ENCODE results near the gene TNS4. TPM values are rescaled to one million over a fixed set of nuclear protein-coding genes. Genes with fewer than 3 reads are reported as not detected.
"Not testable (repeated sequence)": the region's sequence is repeated elsewhere in the genome, so short reads cannot be mapped to it uniquely, and the experiment has no call there.

Gene TNS4
- 10 to 100 TPM; 25.4 to 74.8 TPM for polyA plus RNA-seq

DNA sequence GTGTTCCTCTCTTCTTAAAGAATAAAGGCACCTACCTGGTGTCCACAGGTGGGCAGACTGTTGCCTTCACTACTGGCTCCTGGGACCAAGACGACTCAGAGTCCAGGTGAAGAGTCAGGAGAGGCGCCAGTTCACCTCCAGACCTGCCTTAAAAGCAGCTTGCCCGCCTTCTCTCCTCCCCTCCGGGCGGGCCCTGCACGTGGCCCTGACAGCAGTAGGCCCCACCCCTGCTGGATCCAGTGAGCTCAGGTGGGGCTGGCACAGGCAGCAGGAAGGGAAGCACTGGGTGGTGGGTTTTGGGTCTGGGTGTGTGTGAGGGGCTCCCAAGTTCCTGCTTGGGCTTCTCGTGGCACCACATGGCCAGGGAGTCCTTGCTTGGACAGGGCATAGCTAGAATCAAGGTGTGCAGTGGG, at the start of gene TNS4:
Gene TNS4, minus strand, starts transcription at position 125 of the 413 bp plus-strand sequence. CDS start 5,198 bp downstream, outside the sequence.
- H3K27ac ChIP-seq (ENCODE audit: low read depth in 2 of 2, low read length in 1 of 2), result peak within 1 kb of the TSS; percentile 77 to 85
- WGBS, 2 donors, result 52 to 67% methylated on average over 7 of the region's 7 CpGs
- no peaks in the 10 kb centered on the region for H3K27me3 ChIP-seq (ENCODE audit: control insufficient read depth in 1 of 2, insufficient read depth in 2 of 2, low read length in 2 of 2)
- no peaks in the 10 kb centered on the region for H3K36me3 ChIP-seq (ENCODE audit: control insufficient read depth in 2 of 2, insufficient read depth in 2 of 2, low read length in 1 of 2)
- H3K4me3 ChIP-seq (ENCODE audit: low read depth in 1 of 2, low read length in 2 of 2), result peak within 1 kb of the TSS; percentile 53 to 68
- H3K4me1 ChIP-seq (ENCODE audit: control insufficient read depth in 2 of 2, insufficient read depth in 2 of 2, low read length in 1 of 2), result peaks cover 4 to 7% of the 10 kb centered on the region in 2 donors
- H3K9me3 ChIP-seq (ENCODE audit: control insufficient read depth in 2 of 2, insufficient read depth in 1 of 2, low read depth in 1 of 2, low read length in 1 of 2), result no peaks in the 10 kb centered on the region

- Histone ChIP-seq H3K9me3 (ENCODE audit: control insufficient read depth in 2 of 2, insufficient read depth in 1 of 2, low read depth in 1 of 2, low read length in 1 of 2) (no peaks in the 10 kb centered on the region), H3K4me1 (ENCODE audit: control insufficient read depth in 2 of 2, insufficient read depth in 2 of 2, low read length in 1 of 2) (peaks cover 12 to 30% of the 10 kb centered on the region in 2 donors), H3K4me3 (ENCODE audit: low read depth in 1 of 2, low read length in 2 of 2) (no peak overlapping the region), H3K27ac (ENCODE audit: low read depth in 2 of 2, low read length in 1 of 2) (peak overlapping the region; percentile 57 to 63), H3K36me3 (ENCODE audit: control insufficient read depth in 2 of 2, insufficient read depth in 2 of 2, low read length in 1 of 2) (no peaks in the 10 kb centered on the region), H3K27me3 (ENCODE audit: control insufficient read depth in 1 of 2, insufficient read depth in 2 of 2, low read length in 2 of 2) (no peaks in the 10 kb centered on the region)
- WGBS, 2 donors, result 78 to 83% methylated on average over 8 of the region's 8 CpGs
These were observed 49.2 kb upstream of the TNS4 start for GRCh38 chr17:40550608-40551007.

DNA sequence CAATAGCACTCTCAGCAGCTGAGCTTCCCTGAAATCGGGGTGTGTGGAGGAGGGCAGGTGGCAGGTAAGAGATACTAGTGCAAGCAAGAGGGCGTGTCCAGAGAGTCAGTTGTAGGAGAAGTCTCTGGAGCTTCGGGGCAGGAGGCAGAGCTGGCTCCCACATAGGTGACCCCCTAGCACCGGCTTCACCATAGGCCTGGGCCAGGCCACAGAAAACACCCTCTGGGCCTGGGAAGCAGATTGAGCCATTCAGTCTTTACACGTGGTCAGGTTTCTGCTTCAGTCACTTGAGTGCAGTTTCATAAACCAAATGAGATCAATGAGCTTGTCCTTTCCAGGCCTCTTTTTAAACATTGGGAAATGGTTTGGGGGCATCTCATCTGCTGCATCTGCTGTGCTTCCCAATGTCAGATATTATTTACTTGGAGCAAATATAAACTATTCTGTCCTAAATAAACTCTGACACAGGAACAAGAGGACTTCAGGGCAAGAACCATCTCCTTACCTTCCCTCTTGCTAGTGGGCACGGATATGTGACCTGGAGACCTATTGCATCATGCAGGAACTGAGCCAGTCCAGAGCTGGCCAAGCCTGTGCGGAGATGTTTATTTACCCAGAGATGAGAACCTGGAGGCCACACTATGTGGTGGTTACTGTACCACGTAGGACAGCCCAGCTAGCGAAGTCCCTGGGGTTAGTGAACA, 47.7 kb upstream of the TNS4 start:
- Histone ChIP-seq H3K4me3 (ENCODE audit: low read depth in 1 of 2, low read length in 2 of 2) (no peak overlapping the region), H3K4me1 (ENCODE audit: control insufficient read depth in 2 of 2, insufficient read depth in 2 of 2, low read length in 1 of 2) (peaks cover 12 to 29% of the 10 kb centered on the region in 2 donors)
- 34 to 42% methylated on average over 9 of the region's 9 CpGs for WGBS, 2 donors

DNA sequence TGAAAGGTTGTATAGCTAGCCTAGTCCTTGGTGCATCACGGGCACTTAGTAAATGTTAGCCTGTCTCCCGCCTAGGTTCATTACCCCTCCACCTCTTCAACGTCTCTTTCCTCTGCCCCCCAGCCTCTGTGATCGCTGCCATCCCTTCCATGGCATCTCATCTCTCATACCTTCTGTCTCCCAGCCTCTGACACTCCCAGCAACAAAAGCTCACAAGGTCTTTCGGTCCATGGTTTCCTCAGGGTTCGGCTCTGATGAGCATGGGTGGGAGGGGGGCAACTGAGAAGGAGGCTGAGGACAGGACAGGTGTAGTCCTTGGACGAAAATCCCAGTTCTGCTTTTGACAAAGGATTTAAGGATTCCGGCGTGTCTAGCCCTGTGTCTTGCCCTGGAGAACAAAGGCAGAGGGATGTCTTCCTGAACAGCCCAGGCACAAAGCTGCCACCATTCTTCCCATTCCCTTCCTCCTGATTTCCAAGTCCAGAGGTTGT, 47.1 kb upstream of the TNS4 start:
- H3K27me3 ChIP-seq (ENCODE audit: control insufficient read depth in 1 of 2, insufficient read depth in 2 of 2, low read length in 2 of 2), result no peaks in the 10 kb centered on the region
- no peaks in the 10 kb centered on the region for H3K9me3 ChIP-seq (ENCODE audit: control insufficient read depth in 2 of 2, insufficient read depth in 1 of 2, low read depth in 1 of 2, low read length in 1 of 2)
- no peaks in the 10 kb centered on the region for H3K36me3 ChIP-seq (ENCODE audit: control insufficient read depth in 2 of 2, insufficient read depth in 2 of 2, low read length in 1 of 2)
- H3K4me1 ChIP-seq (ENCODE audit: control insufficient read depth in 2 of 2, insufficient read depth in 2 of 2, low read length in 1 of 2), result peaks cover 12 to 25% of the 10 kb centered on the region in 2 donors
- H3K4me3 ChIP-seq (ENCODE audit: low read depth in 1 of 2, low read length in 2 of 2), result no peak overlapping the region
- 61 to 70% methylated on average over 9 of the region's 9 CpGs for WGBS, 2 donors
- H3K27ac ChIP-seq (ENCODE audit: low read depth in 2 of 2, low read length in 1 of 2), result peak overlapping the region; percentile 63 to 88

More for the DNA sequence above, 47.7 kb upstream of the TNS4 start:
- H3K36me3 ChIP-seq (ENCODE audit: control insufficient read depth in 2 of 2, insufficient read depth in 2 of 2, low read length in 1 of 2), result no peaks in the 10 kb centered on the region
- H3K27ac ChIP-seq (ENCODE audit: low read depth in 2 of 2, low read length in 1 of 2), result peak overlapping the region; percentile 63 to 88
- no peaks in the 10 kb centered on the region for H3K9me3 ChIP-seq (ENCODE audit: control insufficient read depth in 2 of 2, insufficient read depth in 1 of 2, low read depth in 1 of 2, low read length in 1 of 2)
- H3K27me3 ChIP-seq (ENCODE audit: control insufficient read depth in 1 of 2, insufficient read depth in 2 of 2, low read length in 2 of 2), result no peaks in the 10 kb centered on the region

DNA sequence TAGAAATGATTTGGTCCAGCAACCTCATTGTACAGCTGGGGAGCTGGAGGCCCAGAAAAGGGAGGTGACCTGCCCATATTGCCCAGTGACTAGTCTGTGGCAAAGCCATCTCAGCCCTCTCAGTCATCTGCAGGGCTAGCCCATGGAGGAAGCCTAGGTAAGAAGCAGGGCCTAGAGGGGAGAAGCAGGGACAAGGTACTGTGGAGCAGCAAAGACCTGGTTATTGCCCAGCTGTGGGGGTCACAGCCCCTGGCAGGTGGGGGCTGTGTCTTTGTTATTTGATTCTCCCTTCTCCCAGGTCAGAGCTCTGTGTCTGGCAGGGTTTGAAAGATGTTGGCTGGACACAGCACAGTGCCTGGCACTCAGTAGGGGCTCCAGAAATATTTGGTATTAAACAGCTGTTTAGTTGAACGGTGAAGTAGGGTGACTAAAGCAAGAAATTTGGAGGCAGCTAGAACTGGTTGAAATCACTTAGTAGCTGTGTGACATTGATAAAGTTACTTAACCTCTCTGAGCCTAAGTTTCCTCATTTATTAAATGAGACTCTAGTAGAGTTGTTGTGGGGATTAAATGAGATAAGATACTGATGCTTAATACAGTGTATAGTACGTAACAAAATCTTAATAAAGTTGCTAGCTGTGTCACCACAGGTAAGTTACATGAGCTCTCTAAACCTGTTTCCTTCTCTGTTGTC, 46.5 kb upstream of the TNS4 start:
- Histone ChIP-seq H3K4me1 (ENCODE audit: control insufficient read depth in 2 of 2, insufficient read depth in 2 of 2, low read length in 1 of 2) (peaks cover 12 to 25% of the 10 kb centered on the region in 2 donors), H3K27ac (ENCODE audit: low read depth in 2 of 2, low read length in 1 of 2) (peak overlapping the region; percentile 71 to 88)
- 51 to 67% methylated on average over 2 of the region's 2 CpGs for WGBS, 2 donors

GRCh38 chr17:40547079-40547784, 45.8 kb upstream of the TNS4 start:
- Histone ChIP-seq H3K27me3 (ENCODE audit: control insufficient read depth in 1 of 2, insufficient read depth in 2 of 2, low read length in 2 of 2) (no peaks in the 10 kb centered on the region), H3K27ac (ENCODE audit: low read depth in 2 of 2, low read length in 1 of 2) (peak overlapping the region; percentile 71 to 87), H3K36me3 (ENCODE audit: control insufficient read depth in 2 of 2, insufficient read depth in 2 of 2, low read length in 1 of 2) (no peaks in the 10 kb centered on the region), H3K4me1 (ENCODE audit: control insufficient read depth in 2 of 2, insufficient read depth in 2 of 2, low read length in 1 of 2) (peaks cover 12 to 30% of the 10 kb centered on the region in 2 donors), H3K9me3 (ENCODE audit: control insufficient read depth in 2 of 2, insufficient read depth in 1 of 2, low read depth in 1 of 2, low read length in 1 of 2) (no peaks in the 10 kb centered on the region), H3K4me3 (ENCODE audit: low read depth in 1 of 2, low read length in 2 of 2) (no peak overlapping the region)
- 47 to 52% methylated on average over 11 of the region's 11 CpGs for WGBS, 2 donors

More for the DNA sequence above, 46.5 kb upstream of the TNS4 start:
- H3K9me3 ChIP-seq (ENCODE audit: control insufficient read depth in 2 of 2, insufficient read depth in 1 of 2, low read depth in 1 of 2, low read length in 1 of 2), result no peaks in the 10 kb centered on the region
- no peaks in the 10 kb centered on the region for H3K27me3 ChIP-seq (ENCODE audit: control insufficient read depth in 1 of 2, insufficient read depth in 2 of 2, low read length in 2 of 2)
- no peak overlapping the region for H3K4me3 ChIP-seq (ENCODE audit: low read depth in 1 of 2, low read length in 2 of 2)
- no peaks in the 10 kb centered on the region for H3K36me3 ChIP-seq (ENCODE audit: control insufficient read depth in 2 of 2, insufficient read depth in 2 of 2, low read length in 1 of 2)

- peaks cover 10 to 34% of the 10 kb centered on the region in 2 donors for H3K4me1 ChIP-seq (ENCODE audit: control insufficient read depth in 2 of 2, insufficient read depth in 2 of 2, low read length in 1 of 2)
- H3K4me3 ChIP-seq (ENCODE audit: low read depth in 1 of 2, low read length in 2 of 2); H3K9me3 ChIP-seq (ENCODE audit: control insufficient read depth in 2 of 2, insufficient read depth in 1 of 2, low read depth in 1 of 2, low read length in 1 of 2); H3K36me3 ChIP-seq (ENCODE audit: control insufficient read depth in 2 of 2, insufficient read depth in 2 of 2, low read length in 1 of 2); H3K27ac ChIP-seq (ENCODE audit: low read depth in 2 of 2, low read length in 1 of 2); H3K27me3 ChIP-seq (ENCODE audit: control insufficient read depth in 1 of 2, insufficient read depth in 2 of 2, low read length in 2 of 2): not testable (repeated sequence)
- WGBS, 2 donors, result 83 to 85% methylated on average over 4 of the region's 4 CpGs
These were observed 45.1 kb upstream of the TNS4 start for GRCh38 chr17:40546497-40546896.

- Histone ChIP-seq H3K4me1 (ENCODE audit: control insufficient read depth in 2 of 2, insufficient read depth in 2 of 2, low read length in 1 of 2) (peaks cover 8 to 39% of the 10 kb centered on the region in 2 donors), H3K9me3 (ENCODE audit: control insufficient read depth in 2 of 2, insufficient read depth in 1 of 2, low read depth in 1 of 2, low read length in 1 of 2) (no peaks in the 10 kb centered on the region)
- WGBS, 2 donors, result 96% methylated on average over 11 of the region's 11 CpGs
These were observed 44.2 kb upstream of the TNS4 start for GRCh38 chr17:40545660-40546059.

More at GRCh38 chr17:40545660-40546059, 44.2 kb upstream of the TNS4 start:
- no peak overlapping the region for H3K27ac ChIP-seq (ENCODE audit: low read depth in 2 of 2, low read length in 1 of 2)
- no peaks in the 10 kb centered on the region for H3K36me3 ChIP-seq (ENCODE audit: control insufficient read depth in 2 of 2, insufficient read depth in 2 of 2, low read length in 1 of 2)
- H3K4me3 ChIP-seq (ENCODE audit: low read depth in 1 of 2, low read length in 2 of 2), result no peak overlapping the region
- H3K27me3 ChIP-seq (ENCODE audit: control insufficient read depth in 1 of 2, insufficient read depth in 2 of 2, low read length in 2 of 2), result no peaks in the 10 kb centered on the region

All from esophagus (tissue), 2 donors.